Measurements from ENCODE around the gene CIC. TPM values are rescaled to one million over a fixed set of nuclear protein-coding genes. Genes with fewer than 3 reads are reported as not detected.

The CIC gene
- total and polyA plus RNA-seq, 2 of the 13 experiments (the other 11 are each of a cell fraction or from before 2014, with no cell fraction given), result 5.9 to 8.0 TPM

DNA sequence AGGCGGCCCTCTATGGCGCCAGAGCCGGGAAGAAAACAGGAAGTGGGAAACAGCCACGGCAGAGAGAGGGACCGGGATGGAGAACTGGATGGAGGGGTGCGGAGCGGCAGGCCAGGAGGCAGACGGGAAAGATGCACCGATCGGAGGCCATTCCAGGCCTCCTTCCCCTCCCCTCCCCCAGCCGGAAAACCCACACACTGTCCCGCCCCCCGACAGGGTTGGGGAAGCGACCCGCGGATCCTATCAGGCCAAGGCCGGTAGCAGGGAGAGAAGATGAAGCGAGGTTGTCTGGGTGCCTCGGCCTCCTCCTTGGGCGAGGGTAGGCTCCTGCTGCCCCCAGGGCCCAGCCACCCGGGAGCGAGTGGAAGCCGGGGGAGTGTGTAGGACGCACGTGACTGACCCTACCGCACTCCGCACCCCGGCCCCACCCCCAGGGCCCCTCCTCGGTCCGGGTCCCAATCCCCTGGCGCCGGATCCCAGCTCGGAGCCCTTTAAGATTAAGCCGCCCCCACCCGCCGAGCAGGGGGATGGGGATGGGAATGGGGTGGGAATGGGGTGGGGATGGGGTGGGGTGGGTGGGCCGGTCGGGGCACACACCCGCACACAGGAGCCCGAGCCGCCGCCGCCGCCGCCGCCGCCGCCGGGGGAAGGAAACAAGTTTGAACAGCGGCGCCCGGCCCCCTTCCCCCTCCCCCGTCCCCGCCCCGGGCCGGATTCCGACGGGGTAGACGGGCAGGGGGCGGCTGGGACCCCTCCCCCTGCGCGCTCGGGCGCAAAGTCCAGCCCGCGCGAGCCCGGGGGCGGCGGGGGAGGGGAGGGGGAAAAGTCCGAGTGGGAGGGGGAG lies 15.6 kb upstream of the CIC start (continued):
- TF ChIP-seq, protein P1, sequence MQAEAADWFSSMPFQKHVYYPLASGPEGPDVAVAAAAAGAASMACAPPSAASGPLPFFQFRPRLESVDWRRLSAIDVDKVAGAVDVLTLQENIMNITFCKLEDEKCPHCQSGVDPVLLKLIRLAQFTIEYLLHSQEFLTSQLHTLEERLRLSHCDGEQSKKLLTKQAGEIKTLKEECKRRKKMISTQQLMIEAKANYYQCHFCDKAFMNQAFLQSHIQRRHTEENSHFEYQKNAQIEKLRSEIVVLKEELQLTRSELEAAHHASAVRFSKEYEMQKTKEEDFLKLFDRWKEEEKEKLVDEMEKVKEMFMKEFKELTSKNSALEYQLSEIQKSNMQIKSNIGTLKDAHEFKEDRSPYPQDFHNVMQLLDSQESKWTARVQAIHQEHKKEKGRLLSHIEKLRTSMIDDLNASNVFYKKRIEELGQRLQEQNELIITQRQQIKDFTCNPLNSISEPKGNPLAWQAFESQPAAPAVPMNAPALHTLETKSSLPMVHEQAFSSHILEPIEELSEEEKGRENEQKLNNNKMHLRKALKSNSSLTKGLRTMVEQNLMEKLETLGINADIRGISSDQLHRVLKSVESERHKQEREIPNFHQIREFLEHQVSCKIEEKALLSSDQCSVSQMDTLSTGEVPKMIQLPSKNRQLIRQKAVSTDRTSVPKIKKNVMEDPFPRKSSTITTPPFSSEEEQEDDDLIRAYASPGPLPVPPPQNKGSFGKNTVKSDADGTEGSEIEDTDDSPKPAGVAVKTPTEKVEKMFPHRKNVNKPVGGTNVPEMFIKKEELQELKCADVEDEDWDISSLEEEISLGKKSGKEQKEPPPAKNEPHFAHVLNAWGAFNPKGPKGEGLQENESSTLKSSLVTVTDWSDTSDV (CRISPR knock-in tag; IDR thresholded peaks at IDR 0.05), result no peak
- no peak for TF ChIP-seq SSRP1 (CRISPR knock-in tag; IDR thresholded peaks at IDR 0.05)
- TF ChIP-seq TAF1 (CRISPR knock-in tag; IDR thresholded peaks at IDR 0.05), result 0 out of 2 replicates have a peak, but pooled peaks have one; percentile 29
- TF ChIP-seq ZNF564 (CRISPR knock-in tag; IDR thresholded peaks at IDR 0.05), result no peak
- TF ChIP-seq JUNB (CRISPR knock-in tag; IDR thresholded peaks at IDR 0.05; ENCODE audit: borderline replicate concordance), result no peak
- no peak for TF ChIP-seq GABPA (IDR thresholded peaks at IDR 0.05; ENCODE audit: low read depth, low read length)
- peak; percentile 24; the same call in 1 of the 2 replicates for TF ChIP-seq GABPA (CRISPR knock-in tag; IDR thresholded peaks at IDR 0.05; ENCODE audit: low read depth)
- TF ChIP-seq ZNF260 (CRISPR knock-in tag; IDR thresholded peaks at IDR 0.05; ENCODE audit: borderline replicate concordance, low read depth), result no peak
- TF ChIP-seq, protein P2, sequence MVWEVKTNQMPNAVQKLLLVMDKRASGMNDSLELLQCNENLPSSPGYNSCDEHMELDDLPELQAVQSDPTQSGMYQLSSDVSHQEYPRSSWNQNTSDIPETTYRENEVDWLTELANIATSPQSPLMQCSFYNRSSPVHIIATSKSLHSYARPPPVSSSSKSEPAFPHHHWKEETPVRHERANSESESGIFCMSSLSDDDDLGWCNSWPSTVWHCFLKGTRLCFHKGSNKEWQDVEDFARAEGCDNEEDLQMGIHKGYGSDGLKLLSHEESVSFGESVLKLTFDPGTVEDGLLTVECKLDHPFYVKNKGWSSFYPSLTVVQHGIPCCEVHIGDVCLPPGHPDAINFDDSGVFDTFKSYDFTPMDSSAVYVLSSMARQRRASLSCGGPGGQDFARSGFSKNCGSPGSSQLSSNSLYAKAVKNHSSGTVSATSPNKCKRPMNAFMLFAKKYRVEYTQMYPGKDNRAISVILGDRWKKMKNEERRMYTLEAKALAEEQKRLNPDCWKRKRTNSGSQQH (CRISPR knock-in tag; IDR thresholded peaks at IDR 0.05; ENCODE audit: low read depth), result 0 out of 2 replicates have a peak, but pooled peaks have one; percentile 3
- TF ChIP-seq, protein P3, sequence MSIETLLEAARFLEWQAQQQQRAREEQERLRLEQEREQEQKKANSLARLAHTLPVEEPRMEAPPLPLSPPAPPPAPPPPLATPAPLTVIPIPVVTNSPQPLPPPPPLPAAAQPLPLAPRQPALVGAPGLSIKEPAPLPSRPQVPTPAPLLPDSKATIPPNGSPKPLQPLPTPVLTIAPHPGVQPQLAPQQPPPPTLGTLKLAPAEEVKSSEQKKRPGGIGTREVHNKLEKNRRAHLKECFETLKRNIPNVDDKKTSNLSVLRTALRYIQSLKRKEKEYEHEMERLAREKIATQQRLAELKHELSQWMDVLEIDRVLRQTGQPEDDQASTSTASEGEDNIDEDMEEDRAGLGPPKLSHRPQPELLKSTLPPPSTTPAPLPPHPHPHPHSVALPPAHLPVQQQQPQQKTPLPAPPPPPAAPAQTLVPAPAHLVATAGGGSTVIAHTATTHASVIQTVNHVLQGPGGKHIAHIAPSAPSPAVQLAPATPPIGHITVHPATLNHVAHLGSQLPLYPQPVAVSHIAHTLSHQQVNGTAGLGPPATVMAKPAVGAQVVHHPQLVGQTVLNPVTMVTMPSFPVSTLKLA (IDR thresholded peaks at IDR 0.05), result no peak
- TF ChIP-seq, protein P4, sequence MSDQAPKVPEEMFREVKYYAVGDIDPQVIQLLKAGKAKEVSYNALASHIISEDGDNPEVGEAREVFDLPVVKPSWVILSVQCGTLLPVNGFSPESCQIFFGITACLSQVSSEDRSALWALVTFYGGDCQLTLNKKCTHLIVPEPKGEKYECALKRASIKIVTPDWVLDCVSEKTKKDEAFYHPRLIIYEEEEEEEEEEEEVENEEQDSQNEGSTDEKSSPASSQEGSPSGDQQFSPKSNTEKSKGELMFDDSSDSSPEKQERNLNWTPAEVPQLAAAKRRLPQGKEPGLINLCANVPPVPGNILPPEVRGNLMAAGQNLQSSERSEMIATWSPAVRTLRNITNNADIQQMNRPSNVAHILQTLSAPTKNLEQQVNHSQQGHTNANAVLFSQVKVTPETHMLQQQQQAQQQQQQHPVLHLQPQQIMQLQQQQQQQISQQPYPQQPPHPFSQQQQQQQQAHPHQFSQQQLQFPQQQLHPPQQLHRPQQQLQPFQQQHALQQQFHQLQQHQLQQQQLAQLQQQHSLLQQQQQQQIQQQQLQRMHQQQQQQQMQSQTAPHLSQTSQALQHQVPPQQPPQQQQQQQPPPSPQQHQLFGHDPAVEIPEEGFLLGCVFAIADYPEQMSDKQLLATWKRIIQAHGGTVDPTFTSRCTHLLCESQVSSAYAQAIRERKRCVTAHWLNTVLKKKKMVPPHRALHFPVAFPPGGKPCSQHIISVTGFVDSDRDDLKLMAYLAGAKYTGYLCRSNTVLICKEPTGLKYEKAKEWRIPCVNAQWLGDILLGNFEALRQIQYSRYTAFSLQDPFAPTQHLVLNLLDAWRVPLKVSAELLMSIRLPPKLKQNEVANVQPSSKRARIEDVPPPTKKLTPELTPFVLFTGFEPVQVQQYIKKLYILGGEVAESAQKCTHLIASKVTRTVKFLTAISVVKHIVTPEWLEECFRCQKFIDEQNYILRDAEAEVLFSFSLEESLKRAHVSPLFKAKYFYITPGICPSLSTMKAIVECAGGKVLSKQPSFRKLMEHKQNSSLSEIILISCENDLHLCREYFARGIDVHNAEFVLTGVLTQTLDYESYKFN (CRISPR knock-in tag; conservative IDR thresholded peaks at IDR 0.05), result peak; percentile 81
- no peak for TF ChIP-seq ZFY (CRISPR knock-in tag; IDR thresholded peaks at IDR 0.05)
